Activated CD4-positive, CD25-positive, alpha-beta regulatory T cell (primary cell): ENCODE results near the gene SH3RF1.

ENCODE experiments used
- DNase-seq, 4 experiments: peaks; one replicate each; lab custom pipeline; 2025; lab: John Stamatoyannopoulos, UW

The SH3RF1 gene

DNA sequence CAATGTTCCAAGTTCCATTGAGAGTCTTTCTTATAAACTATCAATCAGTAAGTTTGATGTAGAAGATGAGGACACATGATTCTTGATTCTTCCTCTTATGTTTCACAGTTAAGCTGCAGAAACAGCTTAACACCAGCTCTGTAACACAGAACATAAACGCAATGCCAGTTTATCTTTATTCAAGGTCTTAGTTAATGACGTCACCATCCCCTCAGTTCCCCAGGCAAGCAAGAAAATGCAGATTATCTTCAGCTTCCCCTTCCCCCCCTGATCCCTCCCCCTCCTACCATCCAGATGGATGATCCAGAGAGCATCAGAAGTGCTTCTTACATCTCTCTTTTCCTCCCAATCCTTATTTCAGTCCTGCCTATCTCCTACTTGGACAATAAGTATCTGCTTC lies 4.4 kb upstream of the SH3RF1 start:
- DNase-seq: no peak

DNA sequence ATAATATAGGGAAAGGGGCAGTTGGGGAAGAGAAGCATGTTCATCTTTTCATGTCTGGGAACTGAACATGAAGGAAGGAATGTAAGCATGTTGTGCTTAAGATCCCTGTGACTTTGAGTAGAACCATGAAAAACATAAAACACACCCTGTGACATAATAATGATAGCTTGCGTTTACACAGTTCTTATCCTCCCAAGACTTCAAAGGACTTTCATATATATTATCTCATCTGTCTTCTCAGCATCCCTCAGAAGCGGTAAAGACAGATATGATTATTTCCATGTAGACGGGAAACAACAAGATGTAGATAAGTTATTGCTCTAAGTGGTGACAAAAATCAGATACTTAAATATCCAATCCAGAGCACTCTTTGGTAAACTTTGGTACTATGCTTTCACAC lies 3.3 kb upstream of the SH3RF1 start:
- DNase-seq: no peak

DNA sequence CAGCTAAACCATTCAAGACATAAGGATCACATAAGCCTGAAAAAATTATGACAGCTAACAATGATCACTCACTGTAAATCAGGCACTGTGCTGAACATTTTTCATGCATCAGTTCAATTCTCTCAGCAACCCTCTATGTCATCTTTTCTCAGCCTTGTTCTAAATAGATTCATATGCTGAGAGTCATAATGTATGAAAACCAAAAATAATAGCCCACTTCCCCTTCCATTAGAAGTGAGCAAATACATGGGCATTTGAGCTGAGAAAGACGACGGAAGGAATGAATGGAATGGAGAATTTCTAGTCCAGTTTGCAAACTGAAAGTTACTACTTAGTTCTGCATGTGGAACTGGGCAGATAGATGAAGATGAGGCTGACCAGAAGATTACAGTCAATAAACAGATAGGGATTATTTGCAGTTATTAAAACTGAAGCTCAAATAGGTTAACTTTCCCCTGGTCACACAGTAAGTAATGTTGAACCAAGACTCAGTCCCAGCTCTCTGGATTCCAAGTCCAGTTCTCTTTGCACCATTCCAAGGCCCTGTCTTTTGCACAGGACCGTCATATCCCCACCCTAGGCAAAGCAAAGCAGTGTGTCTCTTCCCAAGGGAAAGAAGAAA lies 1.6 kb upstream of the SH3RF1 start:
- DNase-seq: no peak

DNA sequence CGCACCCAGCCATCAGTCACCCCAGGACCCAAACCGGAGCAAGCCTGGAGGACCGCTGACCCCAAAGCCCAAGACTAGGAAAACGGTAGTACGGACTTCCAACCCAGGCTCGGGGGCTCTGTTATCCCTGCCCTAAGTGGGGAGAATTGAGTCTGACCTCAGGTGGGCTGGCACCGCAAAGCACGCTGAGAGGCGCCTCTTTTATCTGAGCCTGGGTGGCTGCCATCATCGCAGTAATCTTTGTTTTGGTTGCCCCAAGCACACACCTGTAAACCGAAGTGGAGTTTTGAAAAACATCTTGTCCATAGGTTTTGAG lies 894 bp upstream of the SH3RF1 start:
- no peak for DNase-seq

DNA sequence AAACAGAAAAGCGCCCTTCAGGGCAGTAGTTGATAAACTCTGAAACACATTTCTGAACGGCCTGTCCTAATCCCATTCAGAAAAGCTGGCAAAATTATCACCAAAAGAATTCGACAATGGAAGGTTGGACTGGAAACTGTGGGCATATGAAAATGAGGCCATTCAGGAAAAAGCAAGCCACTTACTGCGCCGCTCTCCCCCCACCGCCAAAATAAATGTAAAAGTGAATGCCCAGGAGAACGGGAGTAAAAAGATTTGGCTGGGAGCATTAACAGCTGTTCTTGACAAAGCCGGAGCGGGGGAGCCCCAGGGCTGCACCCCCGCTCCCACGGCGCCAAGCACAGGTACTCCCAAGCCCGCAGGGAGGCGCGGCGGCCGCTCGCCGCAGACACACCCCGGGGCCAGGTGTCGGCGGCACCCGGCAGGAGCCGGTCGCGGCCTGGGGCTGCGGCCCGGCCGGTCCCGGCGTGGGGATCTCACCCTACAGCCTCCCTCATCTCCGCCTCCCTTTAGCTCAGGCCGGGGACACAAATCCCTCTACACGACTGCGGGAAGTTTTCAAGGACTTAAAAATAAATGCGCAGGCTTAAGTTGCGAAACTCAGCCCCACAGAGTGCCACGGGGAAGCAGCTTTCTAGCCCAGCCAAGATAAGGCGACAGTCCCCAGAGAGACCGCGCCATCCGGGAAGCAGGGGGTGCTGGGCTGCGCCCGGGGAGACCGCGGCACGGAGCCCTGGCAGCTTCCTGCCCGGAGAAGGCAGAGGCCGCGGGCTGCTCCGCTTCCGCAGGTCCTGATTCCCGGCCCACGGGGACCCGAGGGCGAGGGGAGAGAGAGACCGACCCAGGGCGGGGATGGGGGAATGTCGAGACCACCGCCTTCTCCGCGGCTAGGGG lies 593 bp downstream of the SH3RF1 start:
- no peak for DNase-seq

DNA sequence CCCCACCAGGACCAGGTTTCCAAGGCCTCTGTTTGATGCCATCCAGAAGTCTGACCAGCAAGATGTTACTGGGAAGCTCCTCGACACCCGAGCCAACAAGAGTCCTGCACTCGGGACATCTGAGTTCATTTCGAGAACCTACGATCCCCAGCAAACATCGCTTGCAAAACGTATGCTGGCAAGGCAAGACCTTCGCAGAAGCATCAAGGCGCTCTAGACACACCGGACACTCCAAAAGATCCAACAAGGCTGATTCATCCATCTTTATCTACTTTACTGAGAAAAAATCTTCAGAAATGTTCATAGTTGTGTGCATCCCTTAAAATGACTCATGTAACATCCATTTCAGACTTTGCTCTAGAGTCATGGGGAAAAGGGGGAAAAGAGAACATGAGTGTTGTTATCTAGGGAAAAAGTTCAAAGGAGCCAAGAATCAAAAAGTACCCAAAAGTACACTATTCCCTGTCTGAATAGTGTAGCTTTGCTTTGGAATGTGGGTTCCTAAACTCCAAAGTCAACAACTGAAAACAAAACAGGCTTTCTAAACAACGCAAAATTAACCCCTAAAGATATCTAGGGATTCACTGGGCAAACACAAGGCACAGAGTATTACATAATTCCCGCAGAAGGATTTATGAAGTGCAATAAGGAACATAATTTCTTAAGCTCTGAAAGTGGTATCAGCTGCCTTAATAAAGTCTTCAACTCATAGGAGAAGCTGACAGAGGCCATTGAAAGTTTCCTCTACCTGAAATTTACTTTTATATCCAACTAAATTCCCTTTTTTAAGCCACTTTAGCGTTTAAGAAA lies 1.6 kb downstream of the SH3RF1 start:
- DNase-seq: no peak

DNA sequence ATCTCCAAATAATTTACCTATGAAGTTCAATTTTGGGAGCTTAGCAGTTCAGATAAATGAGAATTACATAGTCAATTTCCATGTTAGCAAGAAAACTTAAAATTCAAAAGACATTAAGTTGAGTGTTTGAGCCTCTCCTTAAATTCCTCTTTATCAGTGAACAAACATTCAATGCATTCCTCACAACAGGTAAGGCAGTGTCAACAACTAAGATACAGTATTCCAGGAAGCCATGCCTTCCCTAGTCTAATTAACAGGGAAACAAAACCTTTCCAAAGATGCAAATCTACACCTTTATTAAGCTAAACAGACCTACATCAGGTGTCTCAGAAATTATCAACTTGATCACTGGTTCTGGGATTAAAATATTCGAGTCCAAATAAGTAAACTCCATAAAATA lies 3.7 kb downstream of the SH3RF1 start:
- no peak for DNase-seq

DNA sequence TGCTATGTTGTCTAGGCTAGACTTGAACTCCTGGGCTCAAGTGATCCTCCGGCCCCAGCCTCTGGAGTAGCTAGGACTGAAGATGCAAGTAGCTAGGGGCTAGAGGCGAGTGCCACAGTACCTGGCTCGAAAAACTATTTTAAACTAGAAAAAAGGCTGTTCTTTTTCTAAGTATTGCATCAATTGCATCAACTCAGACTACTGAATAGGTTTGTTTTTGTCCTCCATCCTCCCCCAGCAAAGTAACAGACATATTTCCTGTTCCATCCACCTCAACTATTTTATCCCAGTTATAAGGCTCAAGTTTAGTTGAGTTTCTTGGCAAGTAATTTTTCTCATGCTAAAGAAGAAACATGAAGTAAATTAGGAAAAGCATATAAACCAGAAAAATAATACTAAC lies 4.1 kb downstream of the SH3RF1 start:
- no peak for DNase-seq

DNA sequence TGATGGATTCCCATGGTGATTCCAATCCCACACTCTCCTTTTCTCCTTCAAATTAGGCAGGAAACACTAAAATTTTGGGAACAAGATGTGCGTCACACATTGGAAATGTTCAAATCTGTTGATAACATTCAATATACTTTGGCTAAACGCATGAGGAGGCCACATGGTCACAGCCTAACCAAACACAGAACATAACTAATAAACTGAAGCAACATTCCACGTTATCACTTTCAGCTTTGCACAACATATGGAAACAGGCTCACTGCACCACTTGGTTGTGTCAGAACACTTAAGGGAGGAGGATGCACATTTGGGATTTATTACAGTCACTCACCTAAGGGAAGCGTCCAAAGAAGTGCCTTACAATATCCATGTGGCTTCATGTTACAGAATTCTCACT lies 4.7 kb downstream of the SH3RF1 start:
- no peak for DNase-seq

DNA sequence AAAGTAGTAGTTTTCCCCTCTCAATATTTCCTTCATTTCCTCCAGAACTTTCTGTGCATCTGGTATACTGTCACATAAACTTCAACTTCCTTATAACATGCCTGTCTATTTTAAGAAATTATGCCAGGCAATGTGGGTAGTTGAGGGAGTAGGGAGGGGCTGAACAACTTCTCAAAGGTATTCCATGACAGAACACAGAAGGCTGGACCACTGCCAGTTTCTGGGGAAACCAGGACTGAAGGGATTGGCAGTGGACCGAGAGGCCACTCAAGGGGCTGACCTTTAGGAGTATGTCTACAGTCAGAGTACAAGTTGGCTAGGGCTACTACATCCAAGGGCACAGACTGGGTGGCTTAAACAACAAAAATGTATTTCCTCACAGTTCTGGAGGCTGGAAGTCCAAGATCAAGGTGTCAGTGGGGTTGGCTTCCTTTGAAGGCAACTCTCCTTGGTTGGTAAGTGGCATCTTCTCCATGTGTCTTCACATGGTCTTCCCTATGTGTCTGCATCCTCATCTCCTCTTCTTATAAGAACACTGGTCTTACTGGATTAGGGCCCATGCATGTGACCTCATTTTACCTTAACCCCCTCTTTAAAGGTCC lies 6.9 kb downstream of the SH3RF1 start:
- no peak for DNase-seq

DNA sequence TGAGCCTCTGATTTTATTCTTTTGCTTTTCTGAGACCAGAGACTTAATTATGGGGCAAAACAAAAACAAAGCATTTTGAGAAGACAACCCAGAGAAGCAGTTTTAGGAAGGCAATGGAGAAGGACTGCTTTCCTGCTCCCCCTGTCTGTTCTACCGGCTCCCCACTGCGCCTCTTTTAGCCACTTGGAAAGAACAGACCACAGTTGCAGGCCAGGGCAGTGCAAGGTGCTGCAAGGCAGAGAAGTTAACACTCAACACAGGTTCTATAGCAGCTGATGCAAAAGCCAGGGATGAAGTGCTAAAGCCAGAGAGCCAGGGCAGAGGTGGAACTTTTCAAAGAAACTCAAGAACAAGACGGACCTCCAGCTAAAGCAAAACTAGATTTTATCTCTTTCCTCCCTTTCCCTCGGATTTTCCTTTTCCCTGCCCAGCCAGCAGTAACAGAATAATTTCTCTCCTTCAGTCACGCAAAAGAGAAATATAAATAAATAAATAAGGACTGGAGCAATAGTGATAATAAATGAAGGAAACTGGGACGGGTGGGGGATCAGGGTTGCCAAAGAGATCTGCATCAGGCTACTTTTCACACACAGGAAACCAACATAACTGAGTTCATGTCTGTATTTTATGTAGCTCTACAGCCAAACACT lies 10.4 kb downstream of the SH3RF1 start:
- no peak for DNase-seq

DNA sequence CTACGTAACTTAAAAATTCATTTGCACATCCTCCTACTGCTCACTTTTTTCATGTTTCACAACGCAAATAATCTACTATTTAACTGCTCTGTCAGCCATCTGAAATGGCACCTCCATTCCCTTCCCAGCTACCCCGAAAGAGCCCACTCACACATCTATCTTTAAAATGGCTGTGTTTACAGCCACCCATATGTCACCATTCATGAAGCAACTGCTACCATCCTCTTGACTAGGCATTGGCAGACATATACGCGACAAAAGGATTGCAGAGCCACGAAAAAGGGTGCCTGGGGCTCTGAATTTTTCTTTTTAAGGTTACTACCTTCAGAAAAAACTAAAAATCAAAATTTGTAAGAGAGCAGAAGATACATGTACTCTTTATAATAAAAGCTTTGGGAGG lies 11.5 kb downstream of the SH3RF1 start:
- no peak for DNase-seq

DNA sequence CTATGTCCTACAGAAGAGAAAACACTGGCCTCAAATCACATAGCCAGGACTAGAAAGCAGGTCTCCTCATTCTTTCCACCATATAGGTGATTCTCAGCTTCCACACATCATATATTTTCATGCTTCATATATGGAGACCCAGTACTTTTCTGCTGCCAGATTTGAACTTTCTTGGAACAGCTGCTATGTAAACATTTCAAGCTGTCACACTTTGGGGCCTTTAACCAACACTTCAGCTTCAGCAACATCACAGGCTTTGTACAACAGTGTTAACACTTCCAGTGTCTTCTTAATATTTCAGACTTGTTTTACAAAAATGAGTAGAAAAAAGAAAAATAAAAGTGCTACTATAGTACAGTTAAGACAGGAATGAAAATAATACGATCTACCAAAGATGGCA lies 12.6 kb downstream of the SH3RF1 start:
- DNase-seq: no peak

DNA sequence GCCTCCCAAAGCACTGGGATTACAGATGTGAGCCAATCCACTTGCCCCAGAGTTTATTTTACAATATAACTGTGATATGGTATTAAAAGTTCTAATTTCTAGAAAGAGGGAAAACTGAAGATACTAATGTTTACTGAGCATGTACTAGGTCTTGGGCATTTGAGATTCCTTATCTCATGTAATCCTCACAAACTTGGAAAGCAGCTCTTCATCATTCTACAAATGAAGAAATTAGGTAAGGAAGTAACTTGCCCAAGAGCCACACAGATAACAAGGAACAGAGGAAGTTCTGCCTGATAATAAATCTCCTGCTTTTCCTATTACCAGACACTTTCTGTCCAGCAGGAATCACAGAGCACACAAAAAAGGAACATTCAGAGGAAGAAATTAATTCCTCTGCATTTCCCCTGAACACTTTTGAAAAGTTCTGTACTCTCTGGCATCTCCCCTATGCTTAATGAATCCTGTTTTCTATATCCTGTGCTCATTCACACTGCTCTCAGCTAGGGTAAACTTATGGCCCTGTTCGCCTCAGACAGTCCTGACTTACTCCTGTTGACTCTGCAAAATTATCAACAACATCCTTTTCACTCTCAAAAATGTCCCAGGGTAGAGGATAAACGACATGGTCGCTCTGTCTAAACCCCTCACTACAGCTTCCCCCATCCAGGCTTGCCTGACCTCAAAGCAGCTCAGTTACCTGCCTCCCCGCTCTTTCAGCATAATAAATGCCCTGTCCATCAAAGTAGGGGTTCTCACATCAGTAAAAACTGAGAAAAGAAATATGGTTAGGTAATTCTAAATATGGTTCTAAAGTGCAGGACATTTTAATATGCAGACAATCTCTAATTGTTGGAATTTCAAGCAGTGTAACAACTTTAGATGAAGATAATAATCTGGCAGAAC lies 13.6 kb downstream of the SH3RF1 start:
- DNase-seq: no peak

DNA sequence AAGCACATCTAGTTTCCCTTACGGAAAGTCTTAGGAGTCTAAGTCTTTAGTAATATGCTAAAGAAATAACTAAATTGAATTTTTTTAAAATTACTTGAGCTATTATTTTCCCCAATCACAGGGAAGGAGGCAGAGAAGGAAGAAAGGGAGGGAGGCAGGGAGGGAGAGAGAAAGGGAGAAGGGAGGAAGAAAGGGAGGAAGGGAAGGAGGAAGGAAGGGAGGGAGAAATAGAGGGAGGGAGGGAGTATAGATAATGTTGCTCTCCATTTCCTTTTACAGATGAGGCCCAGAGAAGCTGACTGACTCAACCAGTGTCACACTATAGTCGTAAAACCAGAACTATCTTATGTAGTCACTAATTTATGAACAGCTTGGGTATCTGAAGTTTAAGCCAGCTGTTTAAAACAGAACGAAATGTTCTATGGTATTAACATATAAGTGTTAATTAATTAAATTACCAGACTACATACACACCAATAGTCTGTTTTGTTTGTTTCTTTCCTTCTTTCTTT lies 14.6 kb downstream of the SH3RF1 start:
- DNase-seq: no peak

DNA sequence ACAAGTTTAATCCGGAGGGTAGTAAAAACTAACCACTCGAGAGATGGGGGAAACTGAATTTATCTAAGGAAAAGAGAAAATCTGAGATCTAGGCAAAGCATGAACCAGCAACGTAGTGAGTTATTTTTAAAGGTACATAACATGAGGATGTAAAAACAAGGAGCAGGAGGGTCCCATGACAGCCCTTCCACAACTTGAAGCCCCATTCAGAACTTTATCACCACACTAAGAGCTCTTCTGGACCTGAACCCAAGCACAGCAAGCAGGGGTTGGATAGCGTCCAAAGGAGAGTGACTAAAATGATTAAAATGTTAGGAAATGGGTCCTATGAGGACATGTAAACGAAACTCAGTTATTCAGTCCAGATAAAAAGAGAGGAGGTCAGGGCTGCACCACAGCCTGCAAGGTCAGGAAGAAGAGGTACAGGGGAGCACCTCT lies 16.2 kb downstream of the SH3RF1 start:
- no peak for DNase-seq

DNA sequence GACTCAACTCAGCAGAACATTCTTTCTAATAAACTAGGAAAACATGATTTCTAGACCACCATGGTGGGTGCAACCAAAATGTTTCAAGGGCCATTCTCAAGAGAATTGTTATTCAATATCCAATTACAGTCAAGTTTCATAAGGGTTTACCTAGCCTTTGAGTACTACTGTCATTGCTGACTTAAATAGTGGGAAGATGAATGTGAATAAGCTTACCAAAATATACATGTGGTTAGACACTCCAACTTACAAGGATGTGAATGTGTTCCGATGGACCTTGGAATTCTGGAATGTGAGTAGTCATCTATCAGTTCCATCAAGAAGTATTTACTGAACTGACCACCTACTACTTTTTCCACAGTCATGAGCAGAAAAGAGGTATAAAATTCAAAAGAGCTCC lies 16.9 kb downstream of the SH3RF1 start:
- no peak for DNase-seq

DNA sequence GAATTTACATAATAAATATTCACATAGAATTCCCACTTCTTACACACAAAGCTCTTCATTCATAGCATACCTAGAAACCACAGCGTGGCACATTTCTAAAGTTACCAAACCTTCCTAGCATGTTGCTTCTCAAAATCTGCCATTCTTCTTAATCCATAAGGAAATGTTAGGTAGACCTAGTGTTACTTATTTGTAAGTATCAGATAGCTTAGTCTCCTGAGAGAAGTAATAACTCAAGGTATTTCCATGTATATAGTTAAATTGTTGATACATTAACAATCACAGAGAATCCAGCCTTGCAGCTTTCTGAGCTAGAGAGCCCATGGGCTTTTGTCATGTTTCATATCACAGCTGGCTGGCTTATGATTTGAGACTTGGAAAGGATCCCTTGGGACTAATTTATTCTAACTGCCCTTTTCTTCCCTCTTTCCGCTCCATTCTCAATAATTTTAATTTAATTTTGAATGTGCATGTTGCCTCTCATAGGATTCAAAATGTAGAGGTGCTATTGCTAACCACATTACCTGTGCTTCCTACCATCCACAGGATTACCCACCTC lies 17.6 kb downstream of the SH3RF1 start:
- no peak for DNase-seq

DNA sequence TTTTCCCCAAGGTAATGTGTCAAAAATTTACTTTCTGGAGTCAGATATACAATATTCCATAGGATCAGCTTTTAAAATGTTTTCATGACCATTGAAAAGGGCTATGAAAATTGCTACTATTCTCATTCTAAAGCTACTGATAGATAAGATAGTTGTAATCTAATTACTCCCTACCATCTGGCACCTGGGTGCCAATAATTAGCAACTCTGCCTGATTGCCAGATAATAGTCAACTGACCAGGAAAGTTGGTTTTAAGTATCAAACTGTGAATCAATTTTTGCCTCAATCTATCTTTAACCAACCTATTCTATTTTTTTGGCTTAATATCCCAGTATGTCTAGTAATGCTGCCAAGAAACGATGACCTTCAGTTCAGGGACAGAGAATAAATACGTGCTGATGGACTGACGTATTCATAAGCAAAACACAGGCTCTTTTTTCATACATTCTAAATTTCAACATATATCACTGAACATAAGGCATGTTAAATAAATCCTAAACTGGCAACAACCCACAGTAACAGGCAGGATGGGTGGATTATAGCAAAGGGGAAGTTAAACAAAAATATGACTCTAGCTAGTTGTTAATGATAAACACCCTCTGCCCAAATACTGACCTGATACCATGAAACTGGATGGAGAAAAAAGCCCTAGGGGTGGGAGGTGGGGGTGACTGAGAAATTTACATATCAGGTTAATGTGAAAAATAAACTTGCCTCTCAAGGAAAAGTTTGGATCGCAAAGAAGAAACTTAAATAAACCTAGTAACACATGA lies 18.2 kb downstream of the SH3RF1 start:
- DNase-seq: no peak
